PC-3 (cell line): Measurements from ENCODE around the gene SLIT1.

ENCODE experiments used
- EZH2 ChIP-seq: fragments of 300-600 bp; sonication (generic); IDR thresholded peaks from one replicate; pipeline ENCODE4 v1.6.1; 2017; ENCODE audit warnings: antibody characterized with exemption, mild to moderate bottlenecking, low read length; ENCODE audit not compliant: unreplicated experiment
- TF ChIP-seq, protein P1 (sequence below): fragments of 300-600 bp; sonication (generic); conservative IDR thresholded peaks from 2 replicates; pipeline ENCODE4 v1.5.1; 2017; ENCODE audit warnings: antibody characterized with exemption, low read depth, mild to moderate bottlenecking, low read length

- TF ChIP-seq, protein P1, sequence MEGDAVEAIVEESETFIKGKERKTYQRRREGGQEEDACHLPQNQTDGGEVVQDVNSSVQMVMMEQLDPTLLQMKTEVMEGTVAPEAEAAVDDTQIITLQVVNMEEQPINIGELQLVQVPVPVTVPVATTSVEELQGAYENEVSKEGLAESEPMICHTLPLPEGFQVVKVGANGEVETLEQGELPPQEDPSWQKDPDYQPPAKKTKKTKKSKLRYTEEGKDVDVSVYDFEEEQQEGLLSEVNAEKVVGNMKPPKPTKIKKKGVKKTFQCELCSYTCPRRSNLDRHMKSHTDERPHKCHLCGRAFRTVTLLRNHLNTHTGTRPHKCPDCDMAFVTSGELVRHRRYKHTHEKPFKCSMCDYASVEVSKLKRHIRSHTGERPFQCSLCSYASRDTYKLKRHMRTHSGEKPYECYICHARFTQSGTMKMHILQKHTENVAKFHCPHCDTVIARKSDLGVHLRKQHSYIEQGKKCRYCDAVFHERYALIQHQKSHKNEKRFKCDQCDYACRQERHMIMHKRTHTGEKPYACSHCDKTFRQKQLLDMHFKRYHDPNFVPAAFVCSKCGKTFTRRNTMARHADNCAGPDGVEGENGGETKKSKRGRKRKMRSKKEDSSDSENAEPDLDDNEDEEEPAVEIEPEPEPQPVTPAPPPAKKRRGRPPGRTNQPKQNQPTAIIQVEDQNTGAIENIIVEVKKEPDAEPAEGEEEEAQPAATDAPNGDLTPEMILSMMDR = no peak
- no peak for TF ChIP-seq EZH2
Observed at GRCh38 chr10:97028126-97028831, 157.5 kb downstream of the SLIT1 start.
